Osteocyte (in vitro differentiated cells): ENCODE data around the gene TCF3. TPM values are rescaled to one million over a fixed set of nuclear protein-coding genes. Genes with fewer than 3 reads are reported as not detected.

Source experiments
- DNase-seq: peaks from one replicate; pipeline ENCODE4 v3.0.0; 2021; ENCODE audit warnings: mixed read lengths; ENCODE audit not compliant: unreplicated experiment; ENCODE audit errors: extremely low spot score
- H3K27ac Mint-ChIP-seq: one replicate; pipeline ENCODE4 v1.8.0; 2021; ENCODE audit warnings: mild to moderate bottlenecking, mixed read lengths; ENCODE audit not compliant: unreplicated experiment
- H3K27me3 Mint-ChIP-seq: one replicate; pipeline ENCODE4 v1.8.0; 2021; ENCODE audit warnings: mixed read lengths; ENCODE audit not compliant: unreplicated experiment
- H3K36me3 Mint-ChIP-seq: one replicate; pipeline ENCODE4 v1.8.0; 2021; ENCODE audit warnings: mixed read lengths; ENCODE audit not compliant: unreplicated experiment
- H3K4me1 Mint-ChIP-seq: one replicate; pipeline ENCODE4 v1.8.0; 2021; ENCODE audit warnings: mixed read lengths; ENCODE audit not compliant: unreplicated experiment
- H3K4me3 Mint-ChIP-seq: one replicate; pipeline ENCODE4 v1.8.0; 2021; ENCODE audit warnings: mild to moderate bottlenecking, moderate library complexity, mixed read lengths; ENCODE audit not compliant: unreplicated experiment
- H3K9me3 Mint-ChIP-seq: one replicate; pipeline ENCODE4 v1.8.0; 2021; ENCODE audit warnings: mixed read lengths; ENCODE audit not compliant: unreplicated experiment
- CTCF ChIP-seq: fragments of 200-600 bp; sonication (generic); IDR thresholded peaks from 2 replicates; pipeline ENCODE4 v1.5.0; 2021; ENCODE audit warnings: antibody characterized with exemption, mild to moderate bottlenecking, moderate library complexity
- total RNA-seq: library from RNA; stranded (reverse); gene quantifications from 2 replicates; pipeline ENCODE4 v1.2.1, GENCODE V29; 2021

The TCF3 gene
- total RNA-seq, 1 donor from 2014 or later: 180 TPM

GRCh38 chr19:1684573-1684912 is 32.1 kb upstream of the TCF3 start:
- Mint-ChIP-seq H3K4me1 (peaks cover 1% of the 10 kb centered on the region), H3K36me3 (no peaks in the 10 kb centered on the region), H3K27ac (no peak overlapping the region), H3K9me3 (no peaks in the 10 kb centered on the region), H3K27me3 (peaks cover 19% of the 10 kb centered on the region), H3K4me3 (no peak overlapping the region)
- DNase-seq: no peak
- TF ChIP-seq CTCF: no peak

GRCh38 chr19:1683869-1684572 is 31.6 kb upstream of the TCF3 start:
- Mint-ChIP-seq H3K4me1 (peaks cover 1% of the 10 kb centered on the region), H3K9me3 (no peaks in the 10 kb centered on the region), H3K4me3 (no peak overlapping the region), H3K36me3 (no peaks in the 10 kb centered on the region), H3K27me3 (peaks cover 18% of the 10 kb centered on the region), H3K27ac (no peak overlapping the region)
- no peak for DNase-seq
- no peak for TF ChIP-seq CTCF

GRCh38 chr19:1680976-1681375 is 28.6 kb upstream of the TCF3 start:
- H3K4me1 Mint-ChIP-seq: no peaks in the 10 kb centered on the region
- H3K9me3 Mint-ChIP-seq: no peaks in the 10 kb centered on the region
- no peak for TF ChIP-seq CTCF
- H3K27ac Mint-ChIP-seq: no peak overlapping the region
- H3K36me3 Mint-ChIP-seq: no peaks in the 10 kb centered on the region
- H3K4me3 Mint-ChIP-seq: no peak overlapping the region
- peaks cover 32% of the 10 kb centered on the region for H3K27me3 Mint-ChIP-seq
- DNase-seq: no peak

DNA sequence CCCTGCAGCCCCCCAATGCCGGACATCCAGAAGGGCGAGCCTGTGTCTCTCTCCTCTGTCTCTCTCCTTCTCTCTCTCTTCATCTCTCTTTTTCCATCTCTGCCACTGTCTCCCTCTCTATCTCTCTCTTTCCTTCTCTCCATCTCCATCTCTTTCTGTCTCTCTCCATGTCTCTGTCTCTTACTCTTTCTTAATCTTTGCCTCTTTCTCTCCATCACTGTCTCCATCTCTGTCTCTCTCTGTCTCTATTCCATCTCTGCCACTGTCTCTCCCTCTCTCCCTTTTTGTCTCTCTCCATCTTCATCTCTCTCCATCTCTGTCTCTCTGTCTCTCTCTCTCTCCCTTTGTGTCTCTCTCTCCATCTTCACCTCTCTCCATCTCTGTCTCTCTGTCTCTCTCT is 25.7 kb upstream of the TCF3 start:
- no peak overlapping the region for H3K4me3 Mint-ChIP-seq
- no peak for TF ChIP-seq CTCF
- no peak overlapping the region for H3K27ac Mint-ChIP-seq
- no peaks in the 10 kb centered on the region for H3K4me1 Mint-ChIP-seq
- no peaks in the 10 kb centered on the region for H3K9me3 Mint-ChIP-seq
- DNase-seq: no peak
- H3K27me3 Mint-ChIP-seq: peaks cover 40% of the 10 kb centered on the region
- no peaks in the 10 kb centered on the region for H3K36me3 Mint-ChIP-seq

- H3K4me3 Mint-ChIP-seq: no peak overlapping the region
- no peaks in the 10 kb centered on the region for H3K4me1 Mint-ChIP-seq
- no peaks in the 10 kb centered on the region for H3K36me3 Mint-ChIP-seq
- TF ChIP-seq CTCF: no peak
- H3K27ac Mint-ChIP-seq: no peak overlapping the region
- H3K9me3 Mint-ChIP-seq: no peaks in the 10 kb centered on the region
- no peak for DNase-seq
- peaks cover 33% of the 10 kb centered on the region for H3K27me3 Mint-ChIP-seq
These were observed 24.2 kb upstream of the TCF3 start for GRCh38 chr19:1676351-1677266.
